PC-3 (cell line): ENCODE results near the gene CORIN.

Source experiments
- EZH2 ChIP-seq: fragments of 300-600 bp; sonication (generic); IDR thresholded peaks from one replicate; pipeline ENCODE4 v1.6.1; 2017; ENCODE audit warnings: antibody characterized with exemption, mild to moderate bottlenecking, low read length; ENCODE audit not compliant: unreplicated experiment
- EZH2phosphoT487 ChIP-seq: fragments of 300-600 bp; sonication (generic); IDR thresholded peaks from 2 replicates; pipeline ENCODE4 v1.6.1; 2018; ENCODE audit warnings: mild to moderate bottlenecking, antibody characterized with exemption, low read length, borderline replicate concordance
- TF ChIP-seq, protein P1 (sequence below): fragments of 300-600 bp; sonication (generic); conservative IDR thresholded peaks from 2 replicates; pipeline ENCODE4 v1.5.1; 2017; ENCODE audit warnings: antibody characterized with exemption, low read depth, mild to moderate bottlenecking, low read length

DNA sequence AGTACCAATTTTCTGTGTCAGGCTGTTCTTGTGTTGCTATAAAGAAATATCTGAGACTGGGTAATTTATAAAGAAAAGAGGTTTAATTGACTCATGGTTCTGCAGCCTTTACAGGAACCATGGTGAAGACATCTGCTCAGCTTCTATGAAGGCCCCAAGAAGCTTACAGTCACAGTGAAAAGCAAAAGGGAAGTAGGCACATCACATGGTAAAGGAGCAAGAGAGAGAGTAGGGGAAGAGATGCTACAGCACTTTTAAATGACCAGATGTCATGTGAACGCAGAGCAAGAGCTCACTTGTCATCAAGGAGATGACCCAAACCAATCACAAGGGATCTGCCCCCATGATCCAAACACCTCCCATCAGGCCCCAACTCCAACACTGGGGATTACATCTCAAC lies 178.5 kb downstream of the CORIN start:
- TF ChIP-seq, protein P1, sequence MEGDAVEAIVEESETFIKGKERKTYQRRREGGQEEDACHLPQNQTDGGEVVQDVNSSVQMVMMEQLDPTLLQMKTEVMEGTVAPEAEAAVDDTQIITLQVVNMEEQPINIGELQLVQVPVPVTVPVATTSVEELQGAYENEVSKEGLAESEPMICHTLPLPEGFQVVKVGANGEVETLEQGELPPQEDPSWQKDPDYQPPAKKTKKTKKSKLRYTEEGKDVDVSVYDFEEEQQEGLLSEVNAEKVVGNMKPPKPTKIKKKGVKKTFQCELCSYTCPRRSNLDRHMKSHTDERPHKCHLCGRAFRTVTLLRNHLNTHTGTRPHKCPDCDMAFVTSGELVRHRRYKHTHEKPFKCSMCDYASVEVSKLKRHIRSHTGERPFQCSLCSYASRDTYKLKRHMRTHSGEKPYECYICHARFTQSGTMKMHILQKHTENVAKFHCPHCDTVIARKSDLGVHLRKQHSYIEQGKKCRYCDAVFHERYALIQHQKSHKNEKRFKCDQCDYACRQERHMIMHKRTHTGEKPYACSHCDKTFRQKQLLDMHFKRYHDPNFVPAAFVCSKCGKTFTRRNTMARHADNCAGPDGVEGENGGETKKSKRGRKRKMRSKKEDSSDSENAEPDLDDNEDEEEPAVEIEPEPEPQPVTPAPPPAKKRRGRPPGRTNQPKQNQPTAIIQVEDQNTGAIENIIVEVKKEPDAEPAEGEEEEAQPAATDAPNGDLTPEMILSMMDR = no peak
- TF ChIP-seq EZH2phosphoT487 (no peak), EZH2 (no peak)
